HG02938 (cell line): ENCODE measurements around the gene KIAA0753.

Experiments used
- ATAC-seq: cut with Tn5 transposase; IDR thresholded peaks from one replicate; pipeline ENCODE4 v1.9.1; 2021; ENCODE audit warnings: mild to moderate bottlenecking, moderate library complexity; ENCODE audit not compliant: unreplicated experiment

KIAA0753 gene

GRCh38 chr17:6549384-6550036 lies 91.0 kb downstream of the KIAA0753 start:
- no peak for ATAC-seq

GRCh38 chr17:6548578-6549330 lies 91.8 kb downstream of the KIAA0753 start:
- peak; percentile 51 for ATAC-seq

GRCh38 chr17:6548034-6548433 lies 92.5 kb downstream of the KIAA0753 start:
- ATAC-seq, result no peak

- no peak for ATAC-seq
These were observed 93.2 kb downstream of the KIAA0753 start for GRCh38 chr17:6547336-6547735.

GRCh38 chr17:6546069-6546718 lies 94.3 kb downstream of the KIAA0753 start:
- ATAC-seq, result no peak

- ATAC-seq, result no peak
These were observed 95.2 kb downstream of the KIAA0753 start for GRCh38 chr17:6545291-6545690.

- no peak for ATAC-seq
These were observed 96.5 kb downstream of the KIAA0753 start for GRCh38 chr17:6544011-6544370.

- ATAC-seq, result no peak
These were observed 97.2 kb downstream of the KIAA0753 start for GRCh38 chr17:6543079-6544010.

- ATAC-seq, result no peak
These were observed 97.9 kb downstream of the KIAA0753 start for GRCh38 chr17:6542577-6542976.

- no peak for ATAC-seq
These were observed 98.6 kb downstream of the KIAA0753 start for GRCh38 chr17:6541886-6542285.

GRCh38 chr17:6539871-6540270 lies 100.6 kb downstream of the KIAA0753 start:
- ATAC-seq, result no peak

- ATAC-seq, result no peak
These were observed 103.9 kb downstream of the KIAA0753 start for GRCh38 chr17:6536566-6537065.

- no peak for ATAC-seq
These were observed 104.5 kb downstream of the KIAA0753 start for GRCh38 chr17:6536053-6536452.

GRCh38 chr17:6534846-6535514 lies 105.5 kb downstream of the KIAA0753 start:
- ATAC-seq, result no peak

GRCh38 chr17:6532441-6532885 lies 108.0 kb downstream of the KIAA0753 start:
- ATAC-seq, result no peak

- ATAC-seq, result no peak
These were observed 108.9 kb downstream of the KIAA0753 start for GRCh38 chr17:6531575-6531974.

GRCh38 chr17:6530324-6530920 lies 110.1 kb downstream of the KIAA0753 start:
- no peak for ATAC-seq

GRCh38 chr17:6528557-6528956 lies 112.0 kb downstream of the KIAA0753 start:
- no peak for ATAC-seq
